OCI-LY7 (cell line): ENCODE results near the gene NKAIN2.

Experiments used
- CTCF ChIP-seq: fragments of 200-600 bp; sonication (generic); conservative IDR thresholded peaks from 2 replicates; pipeline ENCODE4 v1.5.1; 2014; ENCODE audit warnings: mild to moderate bottlenecking, antibody characterized with exemption, low read length, moderate library complexity, mixed read lengths
- EZH2phosphoT487 ChIP-seq: fragments of 200-600 bp; sonication (generic); IDR thresholded peaks from 2 replicates; pipeline ENCODE4 v1.6.1; 2018; ENCODE audit warnings: low read depth, borderline replicate concordance, mild to moderate bottlenecking, mixed run types, antibody characterized with exemption, low read length, moderate library complexity, mixed read lengths

DNA sequence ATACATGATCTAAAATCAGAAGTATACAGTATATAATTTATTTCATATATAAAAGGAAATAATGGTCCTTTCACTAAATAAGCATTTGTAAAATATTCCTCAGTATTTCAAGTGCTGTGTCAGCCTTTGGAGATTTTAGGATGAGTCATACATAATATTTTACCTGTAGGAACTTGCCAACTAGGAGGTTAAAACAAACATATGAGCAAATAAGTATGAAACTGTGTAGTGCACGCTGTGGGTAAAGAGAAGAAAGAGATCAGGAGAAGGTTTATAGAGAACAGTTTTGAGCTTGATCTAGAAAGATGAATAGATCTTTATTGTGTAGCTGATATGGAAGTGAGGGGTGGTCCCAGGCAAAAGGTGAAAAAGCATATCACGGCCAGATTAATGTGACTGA, 988.7 kb downstream of the NKAIN2 start:
- TF ChIP-seq CTCF (no peak), EZH2phosphoT487 (no peak)
